Fibroblast of the aortic adventitia (primary cell): Measurements from ENCODE around the gene TMEM221. TPM values are rescaled to one million over a fixed set of nuclear protein-coding genes. Genes with fewer than 3 reads are reported as not detected.
A peak's percentile ranks its signal among the peaks of the same experiment; 100 is the strongest.

Experiments
- DNase-seq: peaks from one replicate; pipeline ENCODE4 v3.0.0-alpha.2; 2010; ENCODE audit warnings: low read depth
- H3K4me3 ChIP-seq: 2 replicates; pipeline ENCODE4 v1.5.1; 2011; ENCODE audit warnings: low read depth, mild to moderate bottlenecking, control low read depth, low read length, moderate library complexity
- total RNA-seq: library from RNA; depleted of rRNA; stranded (reverse); fragments of >200 nt; gene quantifications from 2 replicates; pipeline ENCODE4 v1.2.3, GENCODE V29; 2012; ENCODE audit warnings: low replicate concordance
- TF ChIP-seq, protein P1 (sequence below): IDR thresholded peaks from 2 replicates; pipeline ENCODE4 v1.5.1; 2011; ENCODE audit warnings: mild to moderate bottlenecking, low read length, control low read depth, inconsistent platforms; ENCODE audit not compliant: insufficient read depth

The TMEM221 gene
- total RNA-seq, 1 donor = not detected

GRCh38 chr19:17421942-17422341, 26.5 kb downstream of the TMEM221 start:
- H3K4me3 ChIP-seq = no peak overlapping the region
- DNase-seq = no peak
- TF ChIP-seq, protein P1, sequence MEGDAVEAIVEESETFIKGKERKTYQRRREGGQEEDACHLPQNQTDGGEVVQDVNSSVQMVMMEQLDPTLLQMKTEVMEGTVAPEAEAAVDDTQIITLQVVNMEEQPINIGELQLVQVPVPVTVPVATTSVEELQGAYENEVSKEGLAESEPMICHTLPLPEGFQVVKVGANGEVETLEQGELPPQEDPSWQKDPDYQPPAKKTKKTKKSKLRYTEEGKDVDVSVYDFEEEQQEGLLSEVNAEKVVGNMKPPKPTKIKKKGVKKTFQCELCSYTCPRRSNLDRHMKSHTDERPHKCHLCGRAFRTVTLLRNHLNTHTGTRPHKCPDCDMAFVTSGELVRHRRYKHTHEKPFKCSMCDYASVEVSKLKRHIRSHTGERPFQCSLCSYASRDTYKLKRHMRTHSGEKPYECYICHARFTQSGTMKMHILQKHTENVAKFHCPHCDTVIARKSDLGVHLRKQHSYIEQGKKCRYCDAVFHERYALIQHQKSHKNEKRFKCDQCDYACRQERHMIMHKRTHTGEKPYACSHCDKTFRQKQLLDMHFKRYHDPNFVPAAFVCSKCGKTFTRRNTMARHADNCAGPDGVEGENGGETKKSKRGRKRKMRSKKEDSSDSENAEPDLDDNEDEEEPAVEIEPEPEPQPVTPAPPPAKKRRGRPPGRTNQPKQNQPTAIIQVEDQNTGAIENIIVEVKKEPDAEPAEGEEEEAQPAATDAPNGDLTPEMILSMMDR = no peak

GRCh38 chr19:17420475-17420924, 28.0 kb downstream of the TMEM221 start:
- TF ChIP-seq, protein P1 = no peak
- H3K4me3 ChIP-seq = peak overlapping the region; percentile 90
- no peak for DNase-seq

DNA sequence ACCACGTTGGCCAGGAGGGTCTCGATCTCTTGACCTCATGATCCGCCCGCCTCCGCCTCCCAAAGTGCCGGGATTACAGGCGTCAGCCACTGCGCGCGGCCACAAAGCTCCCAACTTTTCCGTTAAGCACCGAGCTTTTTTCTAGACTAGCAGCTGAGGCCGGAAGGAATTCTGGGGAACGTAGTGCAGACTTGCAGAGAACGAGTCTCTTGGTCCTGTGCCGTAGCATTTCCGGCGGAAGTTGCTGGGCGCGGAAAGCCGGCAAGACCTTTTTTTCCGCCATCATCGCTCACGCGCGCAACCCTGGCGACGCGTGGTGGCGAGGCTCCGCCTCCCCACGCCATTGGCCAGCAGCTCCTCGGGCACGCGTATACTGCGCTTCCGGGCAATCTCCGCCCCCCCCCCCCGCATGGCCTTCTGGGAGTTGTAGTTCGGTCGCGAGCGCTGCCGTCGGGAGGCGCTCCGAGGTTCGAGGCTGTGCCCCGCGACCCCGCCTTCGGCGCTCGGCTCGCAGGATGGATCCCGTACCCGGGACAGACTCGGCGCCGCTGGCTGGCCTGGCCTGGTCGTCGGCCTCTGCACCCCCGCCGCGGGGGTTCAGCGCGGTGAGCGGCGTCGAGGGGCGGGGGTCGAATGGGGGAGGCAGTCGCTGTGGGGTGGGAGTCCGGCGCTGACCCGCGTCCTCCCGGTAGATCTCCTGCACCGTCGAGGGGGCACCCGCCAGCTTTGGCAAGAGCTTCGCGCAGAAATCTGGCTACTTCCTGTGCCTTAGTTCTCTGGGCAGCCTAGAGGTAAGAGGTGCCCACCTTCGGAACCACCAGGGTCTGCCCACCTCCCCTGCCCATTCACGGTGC, 28.6 kb downstream of the TMEM221 start, which contains the start of gene MVB12A:
TSS of gene MVB12A (plus strand) at position 427 of the 854 bp plus-strand sequence. CDS start at position 516, 89 bp downstream.
- peak within 1 kb of the TSS; percentile 90 for H3K4me3 ChIP-seq
- TF ChIP-seq, protein P1 = no peak
- peak; percentile 99 for DNase-seq

GRCh38 chr19:17419154-17419620, 29.3 kb downstream of the TMEM221 start:
- no peak for DNase-seq
- TF ChIP-seq, protein P1 = no peak
- H3K4me3 ChIP-seq = peak overlapping the region; percentile 59

DNA sequence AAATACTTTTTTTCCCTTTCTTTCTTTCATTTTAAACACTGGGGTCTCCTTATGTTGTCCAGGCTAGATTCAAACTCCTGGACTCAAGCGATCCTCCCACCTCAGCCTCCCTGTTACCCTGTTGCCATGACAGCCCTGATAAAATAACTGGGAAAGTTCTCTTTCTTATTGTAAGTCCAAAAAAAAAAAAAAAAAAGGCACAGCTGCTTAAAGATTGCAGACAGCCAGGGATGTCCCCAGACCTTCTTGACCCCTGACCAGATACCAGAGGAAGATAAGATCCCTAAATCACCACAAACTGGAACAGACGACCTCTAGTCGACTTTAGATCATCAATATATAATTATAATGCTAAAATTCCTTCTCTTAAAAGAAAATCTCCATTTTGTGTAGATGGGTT, 29.8 kb downstream of the TMEM221 start:
- TF ChIP-seq, protein P1 = no peak
- no peak overlapping the region for H3K4me3 ChIP-seq

GRCh38 chr19:17415121-17415520, 33.3 kb downstream of the TMEM221 start:
- no peak overlapping the region for H3K4me3 ChIP-seq
- DNase-seq = no peak
- TF ChIP-seq, protein P1 = no peak

More for the DNA sequence above, 29.8 kb downstream of the TMEM221 start:
- DNase-seq = no peak
